Stimulated activated CD4-positive, alpha-beta T cell treated with anti-CD3 and anti-CD28 coated beads, Interleukin-4, amount 100 ng/mL, for 1 hour (primary cell): ENCODE results near the gene MEF2B.
A peak's percentile ranks its signal among the peaks of the same experiment; 100 is the strongest.
"Not testable (repeated sequence)": the region's sequence is repeated elsewhere in the genome, so short reads cannot be mapped to it uniquely, and the experiment has no call there.

Experiments
- DNase-seq: peaks from one replicate; pipeline ENCODE4 v3.0.0-alpha.2; 2020

MEF2B gene

DNA sequence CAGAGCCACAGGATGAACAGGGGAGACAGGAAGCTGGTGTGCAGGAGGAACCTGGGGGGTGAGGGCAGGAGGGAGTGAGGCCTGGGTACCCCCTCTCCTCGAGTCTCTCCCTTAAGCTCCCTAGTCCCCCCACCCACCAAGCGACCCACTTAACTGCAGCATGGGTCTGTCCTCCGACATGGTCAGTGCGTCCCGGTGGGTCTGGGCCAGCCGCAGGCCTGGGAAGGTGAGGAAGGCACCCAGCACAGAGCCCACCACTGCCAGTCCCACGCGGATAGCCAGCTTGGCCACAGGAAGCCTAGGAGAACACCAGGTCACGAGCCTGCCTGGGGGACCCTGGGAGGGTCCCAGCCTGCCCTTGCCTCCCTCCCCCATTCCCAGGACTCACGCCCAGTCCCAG lies 48.7 kb downstream of the MEF2B start:
- no peak for DNase-seq

DNA sequence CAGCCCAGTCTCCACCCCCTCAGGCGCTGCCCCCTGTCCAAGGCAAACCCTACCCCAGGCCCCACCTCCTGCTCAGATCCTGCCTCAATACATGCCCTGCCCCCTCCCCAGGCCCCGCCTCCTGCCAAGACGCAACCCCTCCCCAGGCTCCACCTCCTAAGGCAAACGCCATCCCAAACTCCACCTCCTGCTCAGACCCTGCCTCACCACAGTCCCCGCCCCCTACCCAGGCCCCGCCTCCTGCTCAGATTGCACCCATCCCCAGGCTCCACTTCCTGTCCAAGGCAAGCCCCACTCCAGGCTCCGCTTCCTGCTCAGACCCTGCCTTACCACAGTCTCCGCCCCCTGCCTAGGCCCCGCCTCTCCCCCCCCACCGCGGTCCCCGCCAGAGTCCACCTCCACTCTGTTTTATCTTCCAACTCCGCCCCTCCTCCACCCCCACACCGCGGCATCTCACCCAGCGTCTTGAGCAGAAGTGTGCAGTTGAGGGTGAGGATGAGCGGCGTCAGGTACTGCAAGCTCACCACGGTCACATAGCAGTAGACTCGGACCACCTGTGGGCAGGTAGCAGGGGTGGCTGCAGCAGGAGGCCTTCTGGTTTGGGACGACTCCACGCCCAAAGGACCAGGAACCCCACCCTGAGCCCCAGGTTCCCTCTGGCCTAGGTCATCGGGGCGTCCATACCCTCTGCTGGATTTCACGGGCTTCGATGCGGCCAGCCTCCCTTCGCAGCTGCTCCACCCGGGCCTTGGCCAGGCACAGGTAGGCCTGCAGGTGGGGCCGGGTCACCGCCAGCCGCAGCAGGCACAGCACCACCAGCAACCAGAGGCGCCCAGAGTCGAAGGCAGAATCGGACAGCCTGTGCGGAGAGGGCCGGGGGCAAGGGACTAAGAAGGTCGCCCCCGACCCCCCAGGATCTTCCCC lies 49.5 kb downstream of the MEF2B start:
- no peak for DNase-seq

DNA sequence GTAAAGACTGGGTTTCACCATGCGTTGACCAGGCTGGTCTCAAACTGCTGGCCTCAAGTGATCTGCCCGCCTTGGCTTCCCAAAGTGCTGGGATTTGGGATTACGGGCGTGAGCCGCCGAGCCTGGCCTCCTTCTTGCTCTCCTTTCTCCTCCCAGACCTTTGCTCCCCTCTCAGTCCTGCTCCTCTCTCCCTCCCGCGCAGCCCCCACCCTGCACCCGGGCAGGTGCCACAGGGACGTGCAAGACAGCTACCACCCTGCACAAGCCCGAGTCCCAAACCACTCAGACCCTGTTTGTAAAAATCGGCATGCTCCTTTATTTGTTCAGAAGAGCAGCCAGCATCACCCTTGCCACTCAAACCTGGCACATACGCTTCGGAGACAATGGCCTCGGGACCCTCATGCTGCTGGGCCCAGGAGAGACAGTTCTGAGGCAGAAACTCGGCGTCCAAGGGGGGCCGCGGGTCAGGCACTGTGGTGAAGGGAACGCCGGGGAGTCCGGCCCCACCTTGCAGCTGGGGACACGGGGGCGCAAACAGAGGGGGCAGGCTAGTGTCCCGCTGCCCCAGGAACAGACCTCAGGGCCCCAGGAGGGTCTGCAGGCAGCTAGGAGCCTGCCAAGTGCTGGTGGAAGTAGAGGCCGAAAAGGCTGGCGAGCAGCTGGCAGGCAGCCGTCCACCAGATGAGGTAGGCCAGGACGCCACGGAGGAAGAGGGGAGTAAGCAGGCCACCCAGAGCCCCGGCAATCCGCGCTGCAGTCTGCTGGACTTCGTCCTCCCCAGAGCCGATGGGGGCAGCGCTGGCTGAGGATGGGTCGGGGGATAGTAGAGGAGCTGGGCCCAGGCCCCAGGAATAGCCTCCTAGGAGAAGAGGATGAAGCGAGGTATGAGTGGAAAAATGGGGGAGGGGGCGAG lies 50.5 kb downstream of the MEF2B start:
- no peak for DNase-seq

DNA sequence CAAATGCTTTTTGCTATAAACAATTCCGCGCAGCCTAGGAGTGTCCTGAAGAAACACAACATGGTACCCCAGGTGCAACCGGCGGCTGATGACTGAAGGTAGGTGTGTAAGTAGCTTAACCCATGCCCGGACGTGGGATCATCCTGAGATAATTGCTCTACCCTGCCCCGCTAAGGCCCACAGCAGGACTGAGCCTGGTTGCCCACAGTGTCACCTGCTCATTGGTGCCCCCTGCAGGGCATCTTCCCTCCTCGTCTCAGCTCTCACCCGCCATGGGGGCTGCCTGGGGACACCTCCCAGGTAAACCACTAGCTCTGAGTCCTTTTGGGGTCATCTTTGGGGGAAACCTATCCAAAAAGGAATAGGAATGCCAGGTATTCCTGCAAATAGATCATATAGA lies 54.1 kb downstream of the MEF2B start:
- peak; percentile 50 for DNase-seq

DNA sequence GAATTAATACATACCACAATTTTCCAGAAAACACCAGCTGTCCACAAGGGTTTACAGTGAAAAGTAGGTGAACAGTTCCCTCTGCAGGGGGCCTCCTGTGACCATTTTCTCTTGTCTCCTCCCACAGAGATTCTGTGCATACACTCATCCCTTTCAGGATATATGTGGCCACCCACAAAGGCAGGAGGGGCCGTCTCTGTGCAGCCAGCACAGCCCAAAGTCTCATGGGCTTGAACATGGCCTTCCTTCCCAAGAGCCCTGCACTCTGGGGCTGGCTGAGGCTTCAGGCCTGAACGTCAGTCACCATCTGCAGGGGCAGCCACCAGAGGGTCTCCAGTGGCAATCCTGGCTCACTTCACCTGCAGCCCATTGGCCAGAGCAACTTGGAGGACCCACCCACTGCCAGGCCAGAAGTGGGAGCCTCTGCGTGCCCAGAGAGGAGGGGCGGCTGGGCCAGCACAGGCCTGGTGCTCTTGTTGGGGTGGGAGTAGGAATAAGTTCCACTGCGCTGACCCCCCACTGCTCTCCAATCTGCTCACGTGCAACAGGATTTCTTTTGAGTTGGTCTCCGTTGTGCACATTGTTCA lies 56.9 kb downstream of the MEF2B start:
- DNase-seq = no peak

DNA sequence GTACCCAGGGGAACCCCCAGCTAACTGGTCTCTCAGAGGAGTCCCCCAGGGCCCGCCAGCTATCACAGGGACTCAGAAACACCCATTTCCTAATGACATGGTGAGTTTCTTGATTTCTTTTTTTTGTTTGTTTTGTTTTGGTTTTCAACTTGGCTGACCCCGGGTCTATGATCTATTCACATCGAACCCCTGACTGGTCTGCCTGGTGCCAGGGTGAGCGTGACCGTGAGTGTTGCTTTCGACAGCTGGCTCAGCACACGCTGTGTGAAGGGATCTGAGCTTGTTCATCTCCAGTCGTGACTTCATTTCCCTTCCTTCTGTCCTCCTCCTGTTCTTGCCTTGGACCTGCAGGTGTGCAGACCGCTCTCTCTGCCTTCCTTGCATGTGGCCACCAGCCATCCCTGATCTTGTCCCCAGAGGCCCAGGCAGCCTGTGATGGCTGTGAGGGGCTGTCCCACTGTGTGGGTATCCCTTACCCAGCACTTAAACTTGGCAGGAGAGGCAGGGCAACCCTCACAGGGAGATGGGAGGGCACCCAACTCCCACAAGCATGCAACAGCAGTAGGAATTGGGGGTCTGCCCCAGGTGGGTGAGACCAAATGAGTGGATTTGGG lies 58.0 kb downstream of the MEF2B start:
- DNase-seq = no peak

DNA sequence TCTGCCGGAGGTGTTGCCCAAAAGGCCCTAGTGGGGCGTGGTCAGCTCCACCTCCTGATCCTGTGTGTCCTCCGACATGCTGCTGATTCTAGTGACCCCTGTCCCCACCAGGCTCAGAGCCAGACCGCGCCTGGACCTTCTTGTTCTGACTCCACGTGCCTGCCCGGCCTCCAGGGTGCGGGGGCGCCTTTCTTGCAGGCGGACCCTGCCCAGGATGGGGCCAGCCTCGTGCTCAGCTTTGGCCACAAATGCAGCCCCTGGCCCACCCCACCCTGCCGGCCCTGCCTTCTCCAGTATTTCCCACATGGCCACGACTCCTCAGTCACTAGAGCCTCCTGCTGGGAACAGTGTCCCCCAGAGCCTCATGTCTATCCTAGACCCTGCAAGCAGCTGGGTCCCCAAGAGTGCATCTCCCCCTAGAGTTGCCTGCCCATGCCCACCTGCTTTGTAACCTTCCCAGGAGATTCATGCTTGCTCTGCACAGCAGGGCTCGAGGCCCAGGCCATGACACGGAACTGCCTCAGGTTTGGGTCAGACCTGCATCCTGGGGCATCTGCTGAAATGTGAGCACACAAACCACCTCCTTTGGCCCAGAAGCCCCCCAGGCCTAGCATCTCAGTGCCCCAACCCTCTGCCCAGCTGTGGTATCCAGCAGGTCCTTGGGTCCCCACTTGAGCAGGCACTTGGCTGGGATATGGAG lies 58.8 kb downstream of the MEF2B start:
- DNase-seq = no peak

DNA sequence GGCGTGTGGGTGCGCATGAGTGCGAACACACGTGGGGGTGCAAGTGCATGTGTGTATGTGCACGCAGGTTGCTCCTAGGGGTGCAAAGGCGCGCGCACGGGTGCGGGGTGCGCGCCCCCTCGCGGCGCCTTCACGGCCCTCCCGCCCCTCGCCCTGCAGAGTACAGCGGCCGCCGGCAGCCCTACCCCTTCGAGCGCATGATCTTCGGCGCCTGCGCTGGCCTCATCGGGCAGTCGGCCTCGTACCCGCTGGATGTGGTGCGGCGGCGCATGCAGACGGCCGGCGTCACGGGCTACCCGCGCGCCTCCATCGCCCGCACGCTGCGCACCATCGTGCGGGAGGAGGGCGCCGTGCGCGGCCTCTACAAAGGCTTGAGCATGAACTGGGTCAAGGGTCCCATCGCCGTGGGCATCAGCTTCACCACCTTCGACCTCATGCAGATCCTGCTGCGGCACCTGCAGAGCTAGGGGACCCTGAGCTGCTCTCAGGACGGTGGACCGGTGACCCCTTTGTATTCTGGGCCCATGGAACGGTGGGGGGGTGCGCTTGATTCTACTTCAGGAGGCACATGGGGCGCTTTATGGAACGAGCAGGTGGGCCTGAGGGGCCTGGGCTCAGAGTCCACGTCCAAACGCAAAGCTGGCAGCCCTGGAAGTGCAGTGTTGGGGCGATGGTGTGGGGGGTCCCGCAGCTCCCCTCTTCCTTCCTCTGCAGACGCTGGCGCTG lies 59.5 kb downstream of the MEF2B start:
- DNase-seq = peak; percentile 8

DNA sequence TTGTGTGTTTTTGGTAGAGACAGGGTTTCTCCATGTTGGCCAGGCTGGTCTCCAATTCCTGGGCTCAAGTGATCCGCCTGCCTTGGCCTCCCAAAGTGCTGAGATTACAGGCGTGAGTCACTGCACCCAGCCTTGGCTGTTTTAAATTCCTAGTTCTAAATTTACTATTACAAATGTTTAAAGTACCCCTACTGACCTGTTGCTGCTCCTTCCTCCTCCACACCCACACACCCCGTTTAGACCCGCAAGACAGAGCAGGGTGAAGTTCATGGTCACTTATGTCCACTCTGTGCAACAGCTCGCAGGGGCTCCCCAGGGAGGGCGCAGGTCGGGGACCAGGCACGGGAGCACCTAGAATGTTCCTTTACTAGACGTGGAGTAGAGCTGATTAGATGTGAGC lies 60.5 kb downstream of the MEF2B start:
- no peak for DNase-seq

DNA sequence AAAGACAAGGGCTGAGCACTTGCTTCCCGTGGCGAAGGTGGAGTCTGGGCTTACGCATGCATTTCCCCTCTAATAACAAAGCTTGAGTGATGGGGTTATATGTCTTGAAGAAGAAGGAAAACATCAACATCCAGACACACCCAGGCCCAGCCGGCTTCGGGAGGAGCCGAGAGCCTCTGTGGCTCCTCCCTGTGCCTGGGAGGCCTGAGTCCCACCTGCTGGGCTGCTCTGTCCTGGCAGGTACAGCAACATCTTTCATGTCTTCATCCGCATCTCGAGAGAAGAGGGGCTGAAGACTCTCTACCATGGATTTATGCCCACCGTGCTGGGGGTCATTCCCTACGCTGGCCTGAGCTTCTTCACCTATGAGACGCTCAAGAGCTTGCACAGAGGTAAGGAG lies 62.4 kb downstream of the MEF2B start:
- no peak for DNase-seq

DNA sequence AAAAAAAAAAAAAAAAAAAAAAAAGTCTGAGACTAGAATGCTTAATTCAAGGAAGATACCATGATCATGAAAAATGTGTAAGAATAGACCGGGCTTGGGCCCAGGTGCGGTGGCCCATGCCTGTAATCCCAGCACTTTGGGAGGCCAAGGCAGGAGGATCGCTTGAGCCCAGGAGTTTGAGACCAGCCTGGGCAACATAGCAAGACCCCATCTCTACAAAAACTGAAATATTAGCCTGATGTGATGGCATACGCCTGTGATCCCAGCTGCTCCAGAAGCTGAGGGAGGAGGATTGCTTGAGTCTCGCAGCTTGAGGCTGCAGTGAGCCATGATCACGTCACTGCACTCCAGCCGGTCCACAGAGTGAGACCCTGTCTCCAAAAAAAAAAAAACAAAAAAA lies 63.1 kb downstream of the MEF2B start:
- not testable (repeated sequence) for DNase-seq

DNA sequence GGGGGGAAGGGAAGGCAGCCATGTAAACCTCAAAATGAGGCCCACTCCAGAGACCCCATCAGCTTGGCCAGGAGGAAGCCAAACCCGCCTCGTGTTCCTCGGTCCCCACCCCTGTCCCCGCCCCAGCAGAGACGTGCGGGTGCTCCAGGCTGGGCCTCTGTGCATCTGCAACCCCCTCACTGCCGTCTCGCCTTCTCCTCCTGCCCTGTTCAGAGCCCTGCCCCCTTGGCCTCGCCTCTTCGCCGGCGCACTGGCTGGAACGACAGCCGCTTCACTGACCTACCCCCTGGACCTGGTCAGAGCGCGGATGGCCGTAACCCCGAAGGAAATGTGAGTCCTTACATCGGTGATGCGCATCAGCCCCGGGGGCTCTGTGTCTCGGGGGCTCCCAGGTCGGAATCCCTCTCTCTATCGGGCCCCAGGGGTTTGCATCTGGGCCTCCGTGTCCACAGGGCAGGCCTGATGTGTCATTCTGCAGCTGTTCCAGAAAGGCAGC lies 64.0 kb downstream of the MEF2B start:
- DNase-seq = no peak

DNA sequence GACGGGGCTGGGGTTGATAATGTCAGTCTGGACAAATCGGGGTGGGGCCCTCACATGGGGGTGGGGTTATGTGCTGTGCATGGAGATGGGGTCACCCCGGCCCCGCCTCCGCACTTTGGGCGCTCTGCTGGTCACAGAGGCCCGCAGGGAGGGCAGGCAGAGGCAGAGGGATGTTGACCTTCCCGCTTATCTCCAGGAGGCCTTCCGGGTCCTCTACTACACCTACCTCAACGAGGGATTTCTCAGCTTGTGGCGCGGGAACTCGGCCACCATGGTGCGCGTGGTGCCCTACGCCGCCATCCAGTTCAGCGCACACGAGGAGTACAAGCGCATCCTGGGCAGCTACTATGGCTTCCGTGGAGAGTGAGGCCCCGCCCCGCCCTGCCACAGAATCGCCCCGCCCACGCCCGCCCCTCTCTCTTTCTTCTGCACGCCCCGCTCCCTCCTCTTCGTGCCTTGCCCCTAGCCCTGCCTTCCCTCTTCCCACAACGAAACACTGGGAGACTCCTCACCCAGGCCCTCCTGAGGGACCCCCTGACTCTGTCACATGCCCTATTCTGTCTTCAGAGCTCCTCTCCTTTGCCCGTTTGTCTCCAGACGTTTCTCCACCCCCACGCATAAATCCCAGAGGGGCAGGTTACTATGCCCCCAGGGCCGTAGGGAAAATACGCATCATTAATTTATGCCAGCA lies 64.6 kb downstream of the MEF2B start:
- no peak for DNase-seq

DNA sequence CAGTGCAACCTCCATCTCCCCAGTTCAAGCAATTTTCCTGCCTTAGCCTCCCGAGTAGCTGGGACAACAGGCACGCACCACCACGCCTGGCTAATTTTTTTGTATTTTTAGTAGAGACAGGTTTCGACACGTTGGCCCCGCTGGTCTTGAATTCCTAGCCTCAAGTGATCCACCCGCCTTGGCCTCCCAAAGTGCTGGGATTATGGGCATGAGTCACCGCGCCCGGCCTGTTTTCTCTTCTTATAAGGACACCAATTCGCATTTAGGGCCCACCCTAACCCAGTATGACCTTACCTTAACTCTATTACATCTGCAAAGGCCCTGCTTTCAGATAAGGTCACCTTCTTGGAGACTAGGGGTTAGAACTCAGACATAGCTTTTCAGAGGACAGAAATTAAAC lies 66.9 kb downstream of the MEF2B start:
- no peak for DNase-seq

DNA sequence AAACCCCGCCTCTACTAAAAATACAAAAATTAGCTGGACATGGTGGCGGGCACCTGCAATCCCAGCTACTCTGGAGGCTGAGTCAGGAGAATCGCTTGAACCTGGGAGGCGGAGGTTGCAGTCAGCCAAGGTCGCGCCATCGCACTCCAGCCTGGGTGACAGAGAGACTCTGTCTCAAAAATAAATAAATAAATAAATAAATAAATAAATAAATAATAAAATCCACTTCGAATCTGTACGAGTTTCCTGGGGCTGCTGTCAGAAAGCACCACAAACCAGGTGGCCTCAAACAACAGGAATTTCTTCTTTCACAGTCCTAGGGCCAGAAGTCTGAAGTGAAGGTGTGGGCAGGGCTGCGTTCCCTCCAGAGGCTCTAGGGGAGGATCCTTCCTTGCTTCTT lies 67.5 kb downstream of the MEF2B start:
- DNase-seq = not testable (repeated sequence)

DNA sequence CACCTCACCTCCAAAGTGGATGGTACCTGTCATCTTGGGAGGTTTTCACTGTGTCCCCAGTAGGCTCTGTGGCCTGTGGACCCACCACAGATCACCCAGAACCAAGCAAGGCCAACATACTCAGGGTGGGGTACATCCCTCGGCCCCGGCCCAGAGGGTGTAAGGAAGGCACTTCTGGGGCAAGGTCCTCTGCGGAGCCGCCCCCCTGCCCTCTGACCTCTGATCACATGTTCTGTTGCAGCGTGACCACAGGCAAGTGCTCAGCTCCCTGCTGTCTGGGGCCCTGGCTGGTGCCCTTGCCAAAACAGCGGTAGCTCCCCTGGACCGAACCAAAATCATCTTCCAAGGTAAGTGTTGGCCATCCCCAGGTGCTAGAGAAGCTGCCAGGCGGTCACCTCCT lies 68.5 kb downstream of the MEF2B start:
- no peak for DNase-seq

DNA sequence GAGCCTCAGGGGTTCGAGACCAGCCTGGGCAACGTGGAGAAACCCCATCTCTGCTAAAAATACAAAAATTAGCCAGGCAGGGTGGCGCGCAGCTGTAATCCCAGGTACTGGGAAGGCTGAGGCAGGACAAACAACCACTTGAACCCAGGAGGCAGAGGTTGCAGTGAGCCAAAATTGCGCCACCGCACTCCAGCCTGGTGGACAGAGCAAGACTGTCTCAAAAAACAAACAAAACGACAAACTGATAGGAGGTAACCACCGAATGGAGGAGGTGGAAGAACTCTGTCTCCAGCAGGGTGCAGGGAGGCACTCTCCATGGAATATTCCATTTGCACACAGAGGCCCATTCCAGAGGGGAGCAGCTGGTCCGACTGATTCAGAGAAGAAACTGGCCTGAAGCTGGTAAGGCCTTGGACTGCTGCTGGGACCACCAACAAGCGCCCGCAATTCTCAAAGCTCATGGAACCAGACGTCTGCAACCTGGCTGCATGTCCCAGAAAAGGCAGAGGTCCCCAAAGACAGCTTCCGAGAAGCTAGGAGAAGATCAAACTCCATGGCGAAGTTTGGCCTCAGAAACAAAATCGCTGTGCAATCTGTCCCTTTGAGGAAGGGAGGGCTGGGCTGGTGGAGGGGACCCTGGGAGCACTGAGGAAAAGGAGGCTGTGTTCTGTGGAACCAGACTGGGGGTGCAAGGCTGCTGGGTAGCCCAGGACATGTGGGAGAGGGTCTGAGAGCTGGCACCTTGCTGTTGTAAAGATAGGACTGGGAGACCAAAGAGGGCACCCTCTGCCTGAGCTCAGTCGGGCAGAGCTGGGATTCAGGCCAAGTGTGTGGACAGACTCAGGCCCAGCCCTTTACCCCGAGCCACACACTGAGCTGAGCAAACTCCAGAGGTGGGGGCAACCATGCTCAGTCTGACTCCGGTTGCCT lies 71.1 kb downstream of the MEF2B start:
- no peak for DNase-seq

DNA sequence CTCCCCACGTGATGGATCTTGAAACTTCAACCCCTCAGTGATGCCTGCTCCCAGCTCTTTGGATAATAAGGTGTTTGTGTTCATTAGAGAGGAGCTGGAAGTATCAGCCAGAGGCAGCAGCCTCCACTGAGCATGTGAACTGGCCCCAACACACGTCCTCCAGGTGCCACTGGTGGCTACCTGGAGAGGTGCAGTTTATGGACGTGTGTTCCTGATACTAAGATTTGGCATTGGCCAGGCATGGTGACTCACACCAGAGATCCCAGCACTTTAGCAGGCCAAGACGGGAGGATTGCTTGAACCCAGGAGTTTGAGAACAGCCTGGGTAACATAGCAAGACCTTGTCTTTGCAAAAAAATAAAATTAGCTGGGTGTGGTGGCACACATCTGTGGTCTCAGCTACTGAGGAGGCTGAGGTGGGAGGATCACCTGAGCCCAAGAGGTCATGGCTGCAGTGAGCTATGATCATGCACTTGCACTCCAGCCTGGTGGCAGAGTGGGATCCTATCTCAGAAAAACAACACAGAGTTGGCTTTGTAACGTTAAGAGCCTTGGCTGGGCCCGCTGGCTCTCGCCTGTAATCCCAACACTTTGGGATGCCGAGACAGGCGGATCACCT lies 71.9 kb downstream of the MEF2B start:
- no peak for DNase-seq
